Thymus (tissue), 11 donors: ENCODE measurements around the gene ARSB. TPM values are rescaled to one million over a fixed set of nuclear protein-coding genes. Genes with fewer than 3 reads are reported as not detected.
A peak's percentile ranks its signal among the peaks of the same experiment; 100 is the strongest.
"Not testable (repeated sequence)": the region's sequence is repeated elsewhere in the genome, so short reads cannot be mapped to it uniquely, and the experiment has no call there.

ENCODE experiments used
- DNase-seq, 9 donors: peaks; one replicate each; pipeline ENCODE4 v3.0.0-alpha.2; 2013; ENCODE audit warnings: low spot score in 9 of 9, low read depth in 6 of 9, missing footprints in 1 of 9
- H3K27ac ChIP-seq, 2 donors: one replicate each; pipeline ENCODE4 v1.5.1; 2013; ENCODE audit warnings: control low read depth in 1 of 2, low read depth in 1 of 2, low read length in 1 of 2, mild to moderate bottlenecking in 1 of 2, moderate library complexity in 1 of 2
- H3K27me3 ChIP-seq, 2 donors: one replicate each; pipeline ENCODE4 v1.5.1; 2013; ENCODE audit warnings: low read length in 1 of 2; ENCODE audit not compliant: control insufficient read depth in 2 of 2, insufficient read depth in 1 of 2
- H3K36me3 ChIP-seq, 2 donors: one replicate each; pipeline ENCODE4 v1.5.1; 2013; ENCODE audit warnings: low read length in 1 of 2, mild to moderate bottlenecking in 1 of 2, moderate library complexity in 1 of 2; ENCODE audit not compliant: control insufficient read depth in 2 of 2, insufficient read depth in 2 of 2
- H3K4me1 ChIP-seq, 2 donors: one replicate each; pipeline ENCODE4 v1.5.1; 2013; ENCODE audit warnings: low read length in 2 of 2; ENCODE audit not compliant: control insufficient read depth in 2 of 2, insufficient read depth in 2 of 2
- H3K4me3 ChIP-seq, 2 donors: one replicate each; pipeline ENCODE4 v1.5.1; 2013; ENCODE audit warnings: low read length in 2 of 2, control low read depth in 1 of 2, mild to moderate bottlenecking in 1 of 2
- H3K9me3 ChIP-seq, 2 donors: one replicate each; pipeline ENCODE4 v1.5.1; 2013; ENCODE audit warnings: low read length in 1 of 2, mild to moderate bottlenecking in 1 of 2; ENCODE audit not compliant: control insufficient read depth in 2 of 2, insufficient read depth in 1 of 2
- WGBS: extraction: QIAGEN DNeasy Blood & Tissue Kit; methylation state at CpG from one replicate; pipeline ENCODE4 v1.1.7; 2013; 5-methylcytosine and 5-hydroxymethylcytosine counted together
- polyA plus RNA-seq: library from polyadenylated mRNA; stranded (reverse); fragments of 200-250 nt; gene quantifications from one replicate; pipeline ENCODE4 v1.2.3, GENCODE V29; 2013
- total RNA-seq: library from RNA; stranded (reverse); fragments of 120-200 nt; gene quantifications from one replicate; pipeline ENCODE4 v1.2.4, GENCODE V29; 2013
- donor health status: healthy.

ARSB gene
- total and polyA plus RNA-seq, 2 donors, result 2.4 to 4.4 TPM

DNA sequence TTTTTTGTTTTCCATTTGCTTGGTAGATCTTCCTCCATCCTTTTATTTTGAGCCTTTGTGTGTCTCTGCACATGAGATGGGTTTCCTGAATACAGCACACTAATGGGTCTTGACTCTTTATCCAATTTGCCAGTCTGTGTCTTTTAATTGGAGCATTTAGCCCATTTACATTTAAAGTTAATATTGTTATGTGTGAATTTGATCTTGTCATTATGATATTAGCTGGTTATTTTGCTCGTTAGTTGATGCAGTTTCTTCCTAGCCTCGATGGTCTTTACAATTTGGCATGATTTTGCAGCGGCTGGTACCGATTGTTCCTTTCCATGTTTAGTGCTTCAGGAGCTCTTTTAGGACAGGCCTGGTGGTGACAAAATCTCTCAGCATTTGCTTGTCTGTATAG lies 133.2 kb downstream of the ARSB start:
- H3K27me3 ChIP-seq, H3K4me1 ChIP-seq, H3K36me3 ChIP-seq, H3K27ac ChIP-seq, DNase-seq, H3K4me3 ChIP-seq: not testable (repeated sequence)
- H3K9me3 ChIP-seq, result peaks cover 0 to 21% of the 10 kb centered on the region in 2 donors
- 98% methylated on average over 4 of the region's 4 CpGs for WGBS

DNA sequence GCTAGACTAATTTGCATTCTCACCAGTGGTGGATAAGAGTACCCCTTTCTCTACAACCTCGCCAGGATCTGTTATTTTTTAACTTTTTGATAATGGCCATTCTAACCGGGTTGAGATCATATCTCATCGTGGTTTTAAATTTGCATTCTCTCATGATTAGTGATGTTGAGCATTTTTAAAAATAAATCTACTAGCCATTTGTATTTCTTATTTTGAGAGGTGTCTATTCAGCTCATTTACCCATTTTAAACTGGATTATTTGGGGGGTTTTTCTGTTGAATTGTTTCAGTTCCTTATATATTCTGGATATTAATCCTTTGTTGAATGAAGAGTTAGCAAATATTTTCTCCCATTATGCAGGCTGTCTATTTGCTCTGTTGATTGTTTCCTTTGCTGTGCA lies 139.6 kb downstream of the ARSB start:
- DNase-seq, result no peak
- Histone ChIP-seq H3K4me1 (no peaks in the 10 kb centered on the region), H3K9me3 (peaks cover 0 to 3% of the 10 kb centered on the region in 2 donors), H3K4me3 (no peak overlapping the region), H3K27ac (no peak overlapping the region), H3K27me3 (no peaks in the 10 kb centered on the region), H3K36me3 (no peaks in the 10 kb centered on the region)
- WGBS, result 93% methylated on average over 3 of the region's 3 CpGs

DNA sequence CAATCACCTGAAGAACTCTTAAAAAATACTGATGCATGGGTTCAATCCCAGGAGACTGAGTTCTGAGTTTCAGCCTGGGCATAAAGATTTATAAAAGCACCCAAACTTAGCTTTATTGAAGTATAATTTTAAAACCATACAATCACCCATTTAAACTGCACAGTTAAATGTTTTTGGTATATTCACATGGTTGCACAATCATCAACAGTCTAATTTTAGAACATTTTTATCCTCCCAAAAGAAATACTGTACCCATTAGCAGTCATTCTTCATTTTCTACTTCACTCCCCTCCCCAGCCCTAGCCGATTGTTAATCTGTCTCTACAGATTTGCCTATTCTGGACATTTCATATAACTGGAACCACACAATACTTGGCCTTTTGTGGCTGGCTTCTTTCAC lies 141.7 kb downstream of the ARSB start:
- Histone ChIP-seq H3K36me3 (peaks cover 0 to 3% of the 10 kb centered on the region in 2 donors), H3K27me3 (no peaks in the 10 kb centered on the region), H3K4me1 (no peaks in the 10 kb centered on the region), H3K4me3 (no peak overlapping the region), H3K9me3 (peaks cover 0 to 3% of the 10 kb centered on the region in 2 donors), H3K27ac (no peak overlapping the region)
- no peak for DNase-seq
- 95% methylated on average over 1 of the region's 1 CpG for WGBS

DNA sequence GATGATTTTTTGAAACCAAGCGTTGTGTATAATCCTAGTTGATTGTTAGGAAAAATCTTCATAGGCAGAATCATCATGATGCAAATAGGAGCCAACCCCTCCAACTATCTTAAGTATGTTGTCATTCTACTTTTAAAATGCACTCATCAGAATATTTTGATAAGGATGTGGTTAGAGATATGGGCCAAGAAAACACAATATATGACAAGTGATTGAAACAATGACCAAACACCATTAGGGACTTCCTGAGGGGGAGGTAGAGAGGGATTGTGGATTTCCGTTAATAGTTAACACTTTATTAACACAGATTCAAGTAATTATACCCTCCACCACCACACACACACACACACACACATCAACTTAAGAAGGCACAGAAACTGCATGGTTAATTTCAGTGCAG lies 143.3 kb downstream of the ARSB start:
- H3K9me3 ChIP-seq, result peaks cover 0 to 2% of the 10 kb centered on the region in 2 donors
- H3K27ac ChIP-seq, result no peak overlapping the region
- H3K4me1 ChIP-seq, result no peaks in the 10 kb centered on the region
- H3K4me3 ChIP-seq, result no peak overlapping the region
- DNase-seq, result no peak
- no peaks in the 10 kb centered on the region for H3K27me3 ChIP-seq
- peaks cover 0 to 3% of the 10 kb centered on the region in 2 donors for H3K36me3 ChIP-seq
- 94% methylated on average over 2 of the region's 2 CpGs for WGBS

DNA sequence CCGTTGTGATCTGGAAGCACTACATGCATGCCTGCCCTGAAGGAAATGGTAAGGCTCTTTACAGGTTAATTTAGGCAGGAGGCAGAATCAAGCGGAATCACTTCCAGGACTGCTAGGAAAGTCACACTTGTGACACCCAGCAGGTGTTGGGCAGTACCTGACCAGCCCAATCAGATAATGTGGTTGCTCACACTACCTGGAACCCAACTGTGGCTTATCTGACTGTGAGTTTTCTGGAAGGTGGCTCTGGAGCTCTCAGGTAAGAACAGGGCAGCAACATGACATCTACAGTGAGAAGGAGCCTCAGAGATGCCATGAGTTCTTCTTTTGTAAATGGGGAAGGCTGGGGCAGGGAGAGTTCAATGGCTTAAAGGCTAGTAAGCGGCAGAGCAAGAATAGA lies 146.4 kb downstream of the ARSB start:
- no peak overlapping the region for H3K4me3 ChIP-seq
- 97% methylated on average over 3 of the region's 3 CpGs for WGBS
- peaks cover 0 to 4% of the 10 kb centered on the region in 2 donors for H3K9me3 ChIP-seq
- no peak overlapping the region for H3K27ac ChIP-seq
- H3K36me3 ChIP-seq, result peaks cover 0 to 3% of the 10 kb centered on the region in 2 donors
- H3K27me3 ChIP-seq, result no peaks in the 10 kb centered on the region
- H3K4me1 ChIP-seq, result no peaks in the 10 kb centered on the region
- DNase-seq, result no peak

DNA sequence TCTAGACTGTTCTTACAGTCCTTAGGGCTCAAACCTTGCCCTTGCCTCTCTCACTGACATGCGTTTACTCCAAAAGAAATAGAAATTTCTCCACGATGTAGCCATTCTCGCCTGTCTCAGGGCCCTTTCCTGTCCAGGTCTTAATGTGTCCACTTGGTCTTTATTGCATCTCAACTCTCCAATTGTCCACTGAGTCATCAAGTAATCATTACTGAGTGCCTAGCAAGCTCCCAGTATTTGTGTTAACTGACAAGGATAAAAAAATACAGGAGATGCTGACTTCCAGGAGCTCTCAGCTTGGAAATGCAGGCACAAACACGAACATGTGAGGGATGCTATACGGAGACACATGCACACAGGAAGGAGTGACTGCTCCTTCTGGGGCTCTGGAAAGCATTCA lies 147.3 kb downstream of the ARSB start:
- 89% methylated on average over 5 of the region's 5 CpGs for WGBS
- Histone ChIP-seq H3K27ac (no peak overlapping the region), H3K4me1 (no peaks in the 10 kb centered on the region), H3K4me3 (no peak overlapping the region), H3K36me3 (peaks cover 0 to 3% of the 10 kb centered on the region in 2 donors), H3K9me3 (peaks cover 0 to 4% of the 10 kb centered on the region in 2 donors), H3K27me3 (no peaks in the 10 kb centered on the region)
- DNase-seq, result no peak

DNA sequence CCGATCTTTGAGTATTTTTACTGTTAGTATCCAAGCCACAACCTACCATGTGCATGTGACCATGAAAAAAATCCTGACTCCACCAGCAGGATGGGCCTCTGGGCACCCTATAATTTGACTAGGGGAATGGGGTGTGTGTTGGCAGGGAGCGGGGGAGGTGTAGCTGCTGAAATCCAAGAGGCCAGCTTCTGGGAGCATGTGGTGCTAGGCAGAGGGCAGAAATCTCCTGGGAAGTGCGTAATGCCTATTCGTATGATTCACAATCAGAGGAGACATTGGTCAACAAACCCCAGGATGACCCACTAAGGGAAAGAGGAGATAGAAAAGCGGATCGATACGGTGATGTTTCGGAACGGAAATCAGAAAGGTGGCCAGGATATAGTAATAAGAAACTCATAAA lies 149.9 kb downstream of the ARSB start:
- H3K36me3 ChIP-seq, result peaks cover 0 to 3% of the 10 kb centered on the region in 2 donors
- DNase-seq, result no peak
- H3K4me1 ChIP-seq, result peaks cover 9 to 15% of the 10 kb centered on the region in 2 donors
- over 99% methylated on average over 9 of the region's 9 CpGs for WGBS
- peaks cover 0 to 4% of the 10 kb centered on the region in 2 donors for H3K9me3 ChIP-seq
- H3K27ac ChIP-seq, result no peak overlapping the region
- no peaks in the 10 kb centered on the region for H3K27me3 ChIP-seq
- H3K4me3 ChIP-seq, result no peak overlapping the region

DNA sequence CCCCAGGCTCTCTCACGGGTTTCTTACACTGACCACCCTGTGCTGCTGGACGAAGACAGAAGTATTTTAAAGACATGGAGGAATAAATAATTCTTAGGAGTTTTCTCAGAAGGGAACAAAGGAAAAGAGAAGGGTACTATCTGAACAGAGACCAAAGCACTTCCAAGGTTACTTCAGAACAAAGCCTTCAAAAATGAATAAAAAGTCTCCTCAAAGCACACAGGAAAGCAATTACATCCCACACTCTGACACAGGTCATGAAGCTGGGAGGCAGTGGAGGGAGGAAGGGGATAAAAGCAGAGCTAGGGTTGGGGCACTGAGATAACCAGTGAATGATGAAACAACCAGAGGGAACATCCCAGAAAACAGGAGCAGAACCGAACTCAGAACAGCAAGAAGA lies 151.8 kb downstream of the ARSB start:
- Histone ChIP-seq H3K27ac (no peak overlapping the region), H3K9me3 (peaks cover 0 to 8% of the 10 kb centered on the region in 2 donors), H3K36me3 (no peaks in the 10 kb centered on the region), H3K4me1 (peaks cover 13 to 23% of the 10 kb centered on the region in 2 donors), H3K27me3 (no peaks in the 10 kb centered on the region), H3K4me3 (no peak overlapping the region)
- DNase-seq, result no peak
- 98% methylated on average over 3 of the region's 3 CpGs for WGBS

DNA sequence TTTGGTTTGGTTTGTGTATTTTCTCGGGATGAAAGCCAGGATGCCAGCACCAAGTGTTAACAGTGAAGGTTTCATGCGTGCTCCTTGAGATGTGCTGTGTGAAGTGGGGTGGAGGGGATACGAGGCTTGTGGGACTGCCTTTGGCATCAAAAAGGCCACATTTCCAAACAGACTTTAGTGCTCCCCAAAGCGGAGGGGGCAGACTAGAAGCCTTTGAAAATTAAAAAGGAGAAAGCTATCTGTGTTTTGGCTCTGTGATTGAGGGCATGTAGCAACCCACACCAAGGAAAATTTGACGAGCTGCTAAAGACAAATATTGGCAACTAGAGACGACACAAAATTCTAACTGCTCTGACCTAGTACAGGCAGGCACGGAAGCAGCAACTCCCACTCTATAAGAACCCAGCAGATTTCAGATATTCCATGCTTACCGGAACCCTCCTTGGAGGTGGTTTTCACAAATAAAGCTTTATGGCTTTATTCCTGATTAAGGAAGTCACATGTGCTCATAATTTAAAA lies 154.5 kb downstream of the ARSB start:
- Histone ChIP-seq H3K27me3 (no peaks in the 10 kb centered on the region), H3K4me1 (peaks cover 26 to 45% of the 10 kb centered on the region in 2 donors), H3K4me3 (no peak overlapping the region), H3K9me3 (peaks cover 0 to 7% of the 10 kb centered on the region in 2 donors), H3K36me3 (no peaks in the 10 kb centered on the region), H3K27ac (no peak overlapping the region)
- WGBS, result 85% methylated on average over 8 of the region's 8 CpGs
- peak in 1 of 9 donors; percentile 14 for DNase-seq
